Loucy (cell line): ENCODE data around the gene BAIAP3.
"Not testable (repeated sequence)": the region's sequence is repeated elsewhere in the genome, so short reads cannot be mapped to it uniquely, and the experiment has no call there.

Experiments used
- EZH2phosphoT487 ChIP-seq: fragments of 200-600 bp; IDR thresholded peaks from 2 replicates; pipeline ENCODE4 v1.6.1; 2018; ENCODE audit warnings: antibody characterized with exemption, mild to moderate bottlenecking, moderate library complexity, borderline replicate concordance
- TF ChIP-seq, protein P1 (sequence below): fragments of 200-600 bp; sonication (generic); conservative IDR thresholded peaks from 2 replicates; pipeline ENCODE4 v1.5.1; 2014; ENCODE audit warnings: mild to moderate bottlenecking, antibody characterized with exemption, low read length

DNA sequence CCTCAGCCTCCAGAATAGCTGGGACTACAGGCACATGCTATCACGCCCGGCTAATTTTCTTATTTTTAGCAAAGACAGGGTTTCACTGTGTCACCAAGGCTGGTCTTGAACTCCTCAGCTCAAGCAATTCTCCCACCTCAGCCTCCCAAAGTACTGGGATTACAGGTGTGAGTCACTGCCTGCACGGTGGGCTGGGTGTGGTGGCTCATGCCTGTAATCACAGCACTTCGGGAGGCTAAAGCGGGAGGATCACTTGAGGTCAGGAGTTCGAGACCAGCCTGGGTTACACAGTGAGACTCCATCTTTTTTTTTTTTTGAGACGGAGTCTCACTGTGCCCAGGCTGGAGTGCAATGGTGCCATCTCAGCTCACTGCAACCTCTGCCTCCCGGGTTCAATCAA lies 40.6 kb upstream of the BAIAP3 start:
- TF ChIP-seq, protein P1, sequence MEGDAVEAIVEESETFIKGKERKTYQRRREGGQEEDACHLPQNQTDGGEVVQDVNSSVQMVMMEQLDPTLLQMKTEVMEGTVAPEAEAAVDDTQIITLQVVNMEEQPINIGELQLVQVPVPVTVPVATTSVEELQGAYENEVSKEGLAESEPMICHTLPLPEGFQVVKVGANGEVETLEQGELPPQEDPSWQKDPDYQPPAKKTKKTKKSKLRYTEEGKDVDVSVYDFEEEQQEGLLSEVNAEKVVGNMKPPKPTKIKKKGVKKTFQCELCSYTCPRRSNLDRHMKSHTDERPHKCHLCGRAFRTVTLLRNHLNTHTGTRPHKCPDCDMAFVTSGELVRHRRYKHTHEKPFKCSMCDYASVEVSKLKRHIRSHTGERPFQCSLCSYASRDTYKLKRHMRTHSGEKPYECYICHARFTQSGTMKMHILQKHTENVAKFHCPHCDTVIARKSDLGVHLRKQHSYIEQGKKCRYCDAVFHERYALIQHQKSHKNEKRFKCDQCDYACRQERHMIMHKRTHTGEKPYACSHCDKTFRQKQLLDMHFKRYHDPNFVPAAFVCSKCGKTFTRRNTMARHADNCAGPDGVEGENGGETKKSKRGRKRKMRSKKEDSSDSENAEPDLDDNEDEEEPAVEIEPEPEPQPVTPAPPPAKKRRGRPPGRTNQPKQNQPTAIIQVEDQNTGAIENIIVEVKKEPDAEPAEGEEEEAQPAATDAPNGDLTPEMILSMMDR: not testable (repeated sequence)
- TF ChIP-seq EZH2phosphoT487: not testable (repeated sequence)
